Left ventricle myocardium inferior (tissue), 1 donor: ENCODE measurements around the gene RNASE8. TPM values are rescaled to one million over a fixed set of nuclear protein-coding genes. Genes with fewer than 3 reads are reported as not detected.
A peak's percentile ranks its signal among the peaks of the same experiment; 100 is the strongest.

ENCODE experiments used
- DNase-seq: peaks from one replicate; pipeline ENCODE4 v3.0.0-alpha.2; 2020
- H3K27ac ChIP-seq: fragments of 200-600 bp; replicated peaks from 2 replicates; pipeline ENCODE4 v1.8.0; 2021
- H3K27me3 ChIP-seq: fragments of 200-600 bp; 2 replicates; pipeline ENCODE4 v1.8.0; 2021; ENCODE audit warnings: low read depth
- H3K36me3 ChIP-seq: fragments of 200-600 bp; 2 replicates; pipeline ENCODE4 v1.8.0; 2021
- H3K4me1 ChIP-seq: fragments of 200-600 bp; 2 replicates; pipeline ENCODE4 v1.8.0; 2021
- H3K4me3 ChIP-seq: fragments of 200-600 bp; 2 replicates; pipeline ENCODE4 v1.8.0; 2021; ENCODE audit warnings: mild to moderate bottlenecking, moderate library complexity
- H3K9me3 ChIP-seq: fragments of 200-600 bp; replicated peaks from 2 replicates; pipeline ENCODE4 v1.8.0; 2021
- intact Hi-C: fragments of 100-400 bp; cut with micrococcal nuclease; formaldehyde crosslinking; loops from one replicate; pipeline ENCODE4 v1.11.0; 2022
- total RNA-seq: library from RNA; stranded (reverse); fragmentation: NEBNext Ultra II Directional; extraction: Animal tissue kit (Norgen Biotek cat#: 25700); gene quantifications from one replicate; pipeline ENCODE4 v1.2.1, GENCODE V29; 2021
- TF ChIP-seq, protein P1 (sequence below): fragments of 200-600 bp; IDR thresholded peaks from 2 replicates; pipeline ENCODE4 v1.8.0; 2021; ENCODE audit warnings: antibody characterized with exemption, mild to moderate bottlenecking, borderline replicate concordance
- donor health status: DM: no; HTN: yes; CAD: no; lungs with severe emphysema.

RNASE8 gene
- total RNA-seq, 1 donor from 2014 or later = not detected

DNA sequence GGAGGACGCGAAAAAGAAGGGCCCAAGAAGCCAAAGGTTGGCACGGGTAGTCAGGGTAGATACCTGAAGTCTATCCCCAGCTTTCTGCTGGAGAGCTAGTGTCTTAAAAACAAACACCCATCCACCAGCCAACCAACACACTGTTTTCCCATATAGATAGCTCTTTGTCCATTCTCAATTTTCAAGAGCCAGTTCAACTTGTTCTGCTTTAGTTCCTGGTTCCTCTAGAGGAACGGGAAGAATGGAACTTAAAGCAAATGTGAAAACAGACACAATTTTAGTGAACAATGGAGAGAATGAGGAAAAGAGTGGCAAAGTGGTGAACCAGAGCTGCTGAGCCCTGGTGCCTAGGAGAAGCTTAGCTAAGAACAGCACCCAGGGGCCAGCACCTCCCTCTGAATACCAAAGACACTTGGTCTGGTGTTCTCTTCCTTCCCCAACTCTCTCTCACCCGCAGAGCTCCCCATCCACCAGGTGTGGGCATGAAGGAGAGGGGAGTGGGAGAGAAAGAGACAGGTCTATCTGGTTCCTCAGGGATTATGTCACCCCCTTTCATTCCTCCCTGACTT lies 36.6 kb upstream of the RNASE8 start:
- H3K27ac ChIP-seq = peak overlapping the region; percentile 99
- no peak overlapping the region for H3K4me3 ChIP-seq
- no peaks in the 10 kb centered on the region for H3K9me3 ChIP-seq
- peaks cover 76% of the 10 kb centered on the region for H3K4me1 ChIP-seq
- no peak for DNase-seq
- H3K36me3 ChIP-seq = peaks cover 62% of the 10 kb centered on the region
- no peaks in the 10 kb centered on the region for H3K27me3 ChIP-seq
- intact Hi-C loops = no loop called here
- TF ChIP-seq, protein P1, sequence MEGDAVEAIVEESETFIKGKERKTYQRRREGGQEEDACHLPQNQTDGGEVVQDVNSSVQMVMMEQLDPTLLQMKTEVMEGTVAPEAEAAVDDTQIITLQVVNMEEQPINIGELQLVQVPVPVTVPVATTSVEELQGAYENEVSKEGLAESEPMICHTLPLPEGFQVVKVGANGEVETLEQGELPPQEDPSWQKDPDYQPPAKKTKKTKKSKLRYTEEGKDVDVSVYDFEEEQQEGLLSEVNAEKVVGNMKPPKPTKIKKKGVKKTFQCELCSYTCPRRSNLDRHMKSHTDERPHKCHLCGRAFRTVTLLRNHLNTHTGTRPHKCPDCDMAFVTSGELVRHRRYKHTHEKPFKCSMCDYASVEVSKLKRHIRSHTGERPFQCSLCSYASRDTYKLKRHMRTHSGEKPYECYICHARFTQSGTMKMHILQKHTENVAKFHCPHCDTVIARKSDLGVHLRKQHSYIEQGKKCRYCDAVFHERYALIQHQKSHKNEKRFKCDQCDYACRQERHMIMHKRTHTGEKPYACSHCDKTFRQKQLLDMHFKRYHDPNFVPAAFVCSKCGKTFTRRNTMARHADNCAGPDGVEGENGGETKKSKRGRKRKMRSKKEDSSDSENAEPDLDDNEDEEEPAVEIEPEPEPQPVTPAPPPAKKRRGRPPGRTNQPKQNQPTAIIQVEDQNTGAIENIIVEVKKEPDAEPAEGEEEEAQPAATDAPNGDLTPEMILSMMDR = no peak

DNA sequence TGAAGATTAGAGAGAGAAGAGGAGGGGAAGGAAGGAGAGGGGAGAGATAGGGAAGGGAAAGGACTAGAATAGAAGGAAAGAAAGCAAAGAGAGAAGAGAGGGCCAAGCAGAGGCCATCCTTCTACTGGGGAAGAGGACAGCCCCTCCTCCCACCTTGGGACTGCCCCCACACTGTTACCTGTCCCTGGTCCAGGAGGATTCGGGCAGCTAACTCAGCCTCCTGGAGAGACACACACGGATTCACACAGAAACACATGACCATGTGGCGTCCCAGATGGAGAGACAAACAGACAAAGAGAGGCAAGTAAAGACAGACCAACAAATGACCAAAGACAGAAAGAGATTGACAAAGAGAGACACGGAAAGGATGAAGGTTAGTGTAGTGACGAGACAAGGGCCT lies 34.9 kb upstream of the RNASE8 start:
- TF ChIP-seq, protein P1 = no peak
- peak overlapping the region; percentile 83 for H3K4me3 ChIP-seq
- no peaks in the 10 kb centered on the region for H3K27me3 ChIP-seq
- H3K27ac ChIP-seq = peak overlapping the region; percentile 99
- H3K36me3 ChIP-seq = peaks cover 46% of the 10 kb centered on the region
- intact Hi-C loops = no loop called here
- DNase-seq = no peak
- peaks cover 71% of the 10 kb centered on the region for H3K4me1 ChIP-seq
- H3K9me3 ChIP-seq = no peaks in the 10 kb centered on the region

DNA sequence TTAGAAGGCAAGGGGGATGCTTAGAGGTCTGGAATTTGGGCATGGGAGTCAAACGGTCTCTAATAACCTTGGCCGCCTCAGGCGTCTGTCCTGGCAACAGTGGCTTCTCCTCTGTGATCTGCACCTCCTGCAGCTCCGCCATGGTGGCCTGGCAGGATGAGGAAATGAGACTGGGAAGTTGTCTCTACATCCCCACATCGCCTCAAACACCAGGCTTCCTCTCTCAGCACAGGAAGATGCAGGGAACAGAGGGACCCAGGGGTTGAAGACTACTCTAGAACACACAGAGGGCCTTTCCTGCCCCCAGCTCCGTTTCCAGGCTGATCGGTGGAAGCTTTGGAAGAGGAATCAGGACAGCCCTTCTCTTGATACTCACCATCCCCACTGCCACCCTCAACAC lies 34.4 kb upstream of the RNASE8 start:
- TF ChIP-seq, protein P1 = no peak
- peak overlapping the region; percentile 99 for H3K27ac ChIP-seq
- intact Hi-C loops = no loop called here
- DNase-seq = peak; percentile 36
- H3K36me3 ChIP-seq = peaks cover 41% of the 10 kb centered on the region
- H3K4me3 ChIP-seq = peak overlapping the region; percentile 83
- H3K4me1 ChIP-seq = peaks cover 66% of the 10 kb centered on the region
- no peaks in the 10 kb centered on the region for H3K27me3 ChIP-seq
- no peaks in the 10 kb centered on the region for H3K9me3 ChIP-seq

DNA sequence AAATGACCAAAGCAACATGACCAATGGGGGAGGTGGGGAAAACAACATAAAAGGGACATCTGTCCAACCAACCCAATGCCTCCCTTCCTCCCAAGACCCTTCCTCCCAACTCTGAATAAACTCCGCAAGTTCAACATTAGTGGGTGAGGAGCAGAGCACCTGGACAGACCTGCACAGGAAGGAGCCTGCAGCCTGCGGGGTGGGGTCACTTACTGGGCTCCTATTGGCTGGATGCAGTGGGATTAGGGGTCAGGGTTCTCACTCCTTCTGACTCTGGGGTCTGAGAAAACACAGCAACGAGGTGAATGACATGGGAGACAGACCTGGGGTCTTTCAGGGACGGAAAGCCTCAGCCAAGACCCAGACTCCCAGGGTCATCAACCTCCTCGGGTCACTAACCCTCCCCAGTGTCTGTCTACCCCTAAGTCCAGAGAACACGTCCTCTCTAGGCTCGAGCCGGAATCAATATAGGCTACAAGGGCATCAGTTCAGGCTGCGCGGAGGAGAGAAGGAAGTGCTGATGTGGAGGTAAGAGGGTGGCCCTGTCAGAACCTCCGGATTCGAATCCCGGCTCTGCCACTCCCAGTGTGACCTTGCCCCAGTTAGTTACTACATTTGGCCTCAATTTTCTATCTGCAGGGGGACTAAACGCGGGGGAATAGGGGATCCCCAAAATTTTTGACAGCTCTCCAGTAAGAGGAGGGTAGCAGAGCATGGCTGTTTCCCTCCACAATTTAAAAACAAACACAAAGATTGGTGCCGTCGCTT lies 33.6 kb upstream of the RNASE8 start:
- no peak for DNase-seq
- Histone ChIP-seq H3K9me3 (no peaks in the 10 kb centered on the region), H3K36me3 (peaks cover 33% of the 10 kb centered on the region), H3K4me3 (peak overlapping the region; percentile 83), H3K4me1 (peaks cover 60% of the 10 kb centered on the region), H3K27ac (peak overlapping the region; percentile 99), H3K27me3 (no peaks in the 10 kb centered on the region)
- intact Hi-C loops = no loop called here
- TF ChIP-seq, protein P1 = no peak

DNA sequence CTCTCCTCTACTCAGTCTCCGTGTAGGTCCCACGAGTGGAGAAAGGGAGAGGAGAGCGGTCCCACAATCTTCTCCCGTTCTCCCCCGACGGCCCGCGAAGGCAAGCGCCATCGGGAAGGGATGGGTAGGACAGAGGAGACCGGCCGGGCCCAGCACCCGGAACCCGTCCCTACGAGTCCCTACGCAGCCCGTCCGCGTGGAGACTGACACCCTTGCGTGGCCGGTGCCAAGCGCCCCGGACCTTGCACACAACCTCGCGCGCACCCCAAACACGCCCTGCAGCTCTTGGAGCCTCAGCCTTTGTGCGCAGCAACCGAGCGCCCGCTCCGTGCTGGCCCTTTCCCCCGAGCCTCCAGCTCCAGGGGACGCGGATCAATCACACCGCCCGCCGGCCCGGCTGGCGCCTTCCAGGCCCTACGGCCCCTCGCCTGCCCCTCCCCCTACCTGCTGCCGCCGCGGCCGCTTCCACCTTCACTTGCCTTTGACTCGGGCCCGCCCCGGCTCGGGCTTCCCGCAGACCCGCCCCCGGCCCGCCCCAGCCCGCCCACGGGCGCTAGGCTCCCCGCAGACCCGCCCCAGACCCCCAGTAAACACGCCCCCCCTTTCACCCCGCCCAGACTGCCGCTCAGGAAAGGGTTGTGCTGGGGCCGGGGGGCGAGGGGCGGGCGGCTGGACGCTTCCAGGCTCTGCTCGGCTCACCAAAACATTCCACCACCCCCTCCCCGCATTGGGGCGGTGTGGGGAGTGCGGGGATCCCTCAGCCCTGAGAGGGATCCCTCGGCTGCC lies 32.8 kb upstream of the RNASE8 start, which contains the start of gene NDRG2:
Gene NDRG2 (minus strand): TSS at position 477 of the 786 bp plus-strand sequence. CDS start 1,746 bp downstream, outside the sequence.
- peak within 1 kb of the TSS; percentile 83 for H3K4me3 ChIP-seq
- H3K27me3 ChIP-seq = no peaks in the 10 kb centered on the region
- peaks cover 60% of the 10 kb centered on the region for H3K4me1 ChIP-seq
- TF ChIP-seq, protein P1 = no peak
- peaks cover 25% of the 10 kb centered on the region for H3K36me3 ChIP-seq
- DNase-seq = peak; percentile 89
- no peaks in the 10 kb centered on the region for H3K9me3 ChIP-seq
- peak within 1 kb of the TSS; percentile 99 for H3K27ac ChIP-seq
- intact Hi-C loops = no loop called here
